Erythroblast (primary cell): ENCODE results near the gene SLC9A3.

Experiments used
- GATA1 ChIP-seq: IDR thresholded peaks from 2 replicates; pipeline ENCODE4 v1.6.1; 2011; ENCODE audit warnings: low read depth, mild to moderate bottlenecking, control low read depth, low read length, moderate library complexity
- POLR2A ChIP-seq: IDR thresholded peaks from 2 replicates; pipeline ENCODE4 v1.6.1; 2011; ENCODE audit warnings: mild to moderate bottlenecking, low read length

DNA sequence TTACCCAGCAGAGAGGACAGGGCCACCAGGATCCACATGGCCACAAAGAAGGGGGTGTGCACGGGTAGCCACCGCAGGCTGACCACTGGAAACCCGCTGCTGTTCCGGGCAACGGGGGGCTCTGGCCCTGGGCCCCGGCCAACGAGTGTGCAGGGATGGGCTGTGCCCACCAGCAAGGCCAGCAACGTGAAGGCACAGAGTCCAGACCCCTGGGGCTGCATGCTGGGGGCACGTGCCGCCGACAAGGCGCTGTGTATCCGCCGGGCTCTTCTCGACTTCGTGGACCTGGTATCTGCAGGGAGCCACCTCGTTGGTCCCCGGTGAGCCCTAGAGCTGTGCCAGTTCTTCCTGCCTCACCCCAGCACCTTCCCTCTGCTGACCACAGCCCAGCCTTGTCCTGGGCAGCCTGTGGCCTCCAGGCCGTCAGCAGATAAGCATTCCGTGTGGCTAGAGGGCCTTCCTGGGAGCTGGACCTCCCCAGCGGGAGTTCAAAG is 45.7 kb upstream of the SLC9A3 start:
- no peak for TF ChIP-seq POLR2A
- TF ChIP-seq GATA1, result no peak
